Neural progenitor cell (in vitro differentiated cells): ENCODE results near the gene LRRC18.

Experiments used
- EZH2 ChIP-seq: fragments of 200-600 bp; sonication (generic); IDR thresholded peaks from 2 replicates; pipeline ENCODE4 v1.6.1; 2017; ENCODE audit warnings: antibody characterized with exemption, mild to moderate bottlenecking, moderate library complexity
- EZH2phosphoT487 ChIP-seq: fragments of 200-600 bp; sonication (generic); IDR thresholded peaks from 2 replicates; pipeline ENCODE4 v1.6.1; 2017; ENCODE audit warnings: antibody characterized with exemption
- TF ChIP-seq, protein P1 (sequence below): fragments of 200-600 bp; sonication (generic); IDR thresholded peaks from 2 replicates; pipeline ENCODE4 v1.5.1; 2017; ENCODE audit warnings: antibody characterized with exemption, mild to moderate bottlenecking

GRCh38 chr10:48944171-48944570 lies 4.5 kb upstream of the LRRC18 start:
- TF ChIP-seq, protein P1, sequence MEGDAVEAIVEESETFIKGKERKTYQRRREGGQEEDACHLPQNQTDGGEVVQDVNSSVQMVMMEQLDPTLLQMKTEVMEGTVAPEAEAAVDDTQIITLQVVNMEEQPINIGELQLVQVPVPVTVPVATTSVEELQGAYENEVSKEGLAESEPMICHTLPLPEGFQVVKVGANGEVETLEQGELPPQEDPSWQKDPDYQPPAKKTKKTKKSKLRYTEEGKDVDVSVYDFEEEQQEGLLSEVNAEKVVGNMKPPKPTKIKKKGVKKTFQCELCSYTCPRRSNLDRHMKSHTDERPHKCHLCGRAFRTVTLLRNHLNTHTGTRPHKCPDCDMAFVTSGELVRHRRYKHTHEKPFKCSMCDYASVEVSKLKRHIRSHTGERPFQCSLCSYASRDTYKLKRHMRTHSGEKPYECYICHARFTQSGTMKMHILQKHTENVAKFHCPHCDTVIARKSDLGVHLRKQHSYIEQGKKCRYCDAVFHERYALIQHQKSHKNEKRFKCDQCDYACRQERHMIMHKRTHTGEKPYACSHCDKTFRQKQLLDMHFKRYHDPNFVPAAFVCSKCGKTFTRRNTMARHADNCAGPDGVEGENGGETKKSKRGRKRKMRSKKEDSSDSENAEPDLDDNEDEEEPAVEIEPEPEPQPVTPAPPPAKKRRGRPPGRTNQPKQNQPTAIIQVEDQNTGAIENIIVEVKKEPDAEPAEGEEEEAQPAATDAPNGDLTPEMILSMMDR, result no peak
- no peak for TF ChIP-seq EZH2
- TF ChIP-seq EZH2phosphoT487, result no peak
